Amniotic stem cell (primary cell): ENCODE results near the gene ATF4.
"Not testable (repeated sequence)": the region's sequence is repeated elsewhere in the genome, so short reads cannot be mapped to it uniquely, and the experiment has no call there.

Experiments used
- DNase-seq: peaks from one replicate; lab custom pipeline; 2025; lab: John Stamatoyannopoulos, UW

The ATF4 gene

GRCh38 chr22:39511226-39511625 lies 9.1 kb upstream of the ATF4 start:
- DNase-seq, result no peak

GRCh38 chr22:39512026-39512425 lies 8.3 kb upstream of the ATF4 start:
- DNase-seq, result no peak

- DNase-seq, result no peak
Measured at GRCh38 chr22:39513791-39514190, 6.6 kb upstream of the ATF4 start.

- no peak for DNase-seq
Measured at GRCh38 chr22:39514373-39514973, 5.9 kb upstream of the ATF4 start.

- no peak for DNase-seq
Measured at GRCh38 chr22:39515266-39516050, 4.9 kb upstream of the ATF4 start.

- DNase-seq, result no peak
Measured at GRCh38 chr22:39517470-39517869, 2.9 kb upstream of the ATF4 start.

GRCh38 chr22:39518144-39518786 lies 2.1 kb upstream of the ATF4 start:
- no peak for DNase-seq

GRCh38 chr22:39518996-39519680 lies 1.2 kb upstream of the ATF4 start:
- peak; percentile 39 for DNase-seq

GRCh38 chr22:39519681-39520225 lies 609 bp upstream of the ATF4 start:
- DNase-seq, result peak; percentile 99

- DNase-seq, result peak; percentile 80
Measured at GRCh38 chr22:39521106-39521885, 934 bp downstream of the ATF4 start.

- DNase-seq, result not testable (repeated sequence)
Measured at GRCh38 chr22:39522091-39522490, 1.7 kb downstream of the ATF4 start.

GRCh38 chr22:39522567-39523300 lies 2.4 kb downstream of the ATF4 start:
- no peak for DNase-seq

- no peak for DNase-seq
Measured at GRCh38 chr22:39524089-39524752, 3.9 kb downstream of the ATF4 start.

GRCh38 chr22:39524753-39525657 lies 4.6 kb downstream of the ATF4 start:
- DNase-seq, result no peak

GRCh38 chr22:39525658-39525975 lies 5.3 kb downstream of the ATF4 start:
- no peak for DNase-seq

- no peak for DNase-seq
Measured at GRCh38 chr22:39526736-39527171, 6.4 kb downstream of the ATF4 start.

- no peak for DNase-seq
Measured at GRCh38 chr22:39527481-39527961, 7.2 kb downstream of the ATF4 start.

GRCh38 chr22:39528080-39528661 lies 7.8 kb downstream of the ATF4 start:
- DNase-seq, result no peak
